Cerebellar nuclear complex (tissue), 1 donor: ENCODE data around the gene WNT9B.
"Not testable (repeated sequence)": the region's sequence is repeated elsewhere in the genome, so short reads cannot be mapped to it uniquely, and the experiment has no call there.

ENCODE experiments used
- DNase-seq, 2 experiments: peaks; one replicate each; lab custom pipeline; 2025; lab: John Stamatoyannopoulos, UW

WNT9B gene

GRCh38 chr17:46821482-46822387, 29.6 kb upstream of the WNT9B start:
- DNase-seq, result no peak

GRCh38 chr17:46822388-46822921, 28.9 kb upstream of the WNT9B start:
- no peak for DNase-seq

GRCh38 chr17:46823657-46824056, 27.7 kb upstream of the WNT9B start:
- DNase-seq, result no peak

GRCh38 chr17:46826116-46826515, 25.3 kb upstream of the WNT9B start:
- no peak for DNase-seq

GRCh38 chr17:46827274-46827673, 24.1 kb upstream of the WNT9B start:
- DNase-seq, result no peak

GRCh38 chr17:46831573-46832330, 19.6 kb upstream of the WNT9B start:
- no peak for DNase-seq

- DNase-seq, result no peak
These were observed 19.0 kb upstream of the WNT9B start for GRCh38 chr17:46832331-46832821.

GRCh38 chr17:46832945-46833839, 18.2 kb upstream of the WNT9B start:
- DNase-seq, result no peak

GRCh38 chr17:46833840-46834208, 17.6 kb upstream of the WNT9B start:
- no peak for DNase-seq

- no peak for DNase-seq
These were observed 16.5 kb upstream of the WNT9B start for GRCh38 chr17:46834846-46835245.

GRCh38 chr17:46836500-46836899, 14.9 kb upstream of the WNT9B start:
- no peak for DNase-seq

GRCh38 chr17:46837521-46837920, 13.9 kb upstream of the WNT9B start:
- DNase-seq, result no peak

GRCh38 chr17:46839211-46839610, 12.2 kb upstream of the WNT9B start:
- DNase-seq, result no peak

GRCh38 chr17:46840596-46840995, 10.8 kb upstream of the WNT9B start:
- not testable (repeated sequence) for DNase-seq

- DNase-seq, result no peak
These were observed 9.6 kb upstream of the WNT9B start for GRCh38 chr17:46841561-46842379.

- no peak for DNase-seq
These were observed 8.5 kb upstream of the WNT9B start for GRCh38 chr17:46842835-46843234.

GRCh38 chr17:46847204-46848191, 3.9 kb upstream of the WNT9B start:
- no peak for DNase-seq

- DNase-seq, result no peak
These were observed 2.8 kb upstream of the WNT9B start for GRCh38 chr17:46848534-46848933.

GRCh38 chr17:46850688-46851028, 725 bp upstream of the WNT9B start:
- DNase-seq, result no peak
